ENCODE data around the gene TRAPPC12.
A peak's percentile ranks its signal among the peaks of the same experiment; 100 is the strongest.
"Not testable (repeated sequence)": the region's sequence is repeated elsewhere in the genome, so short reads cannot be mapped to it uniquely, and the experiment has no call there.

The TRAPPC12 gene

DNA sequence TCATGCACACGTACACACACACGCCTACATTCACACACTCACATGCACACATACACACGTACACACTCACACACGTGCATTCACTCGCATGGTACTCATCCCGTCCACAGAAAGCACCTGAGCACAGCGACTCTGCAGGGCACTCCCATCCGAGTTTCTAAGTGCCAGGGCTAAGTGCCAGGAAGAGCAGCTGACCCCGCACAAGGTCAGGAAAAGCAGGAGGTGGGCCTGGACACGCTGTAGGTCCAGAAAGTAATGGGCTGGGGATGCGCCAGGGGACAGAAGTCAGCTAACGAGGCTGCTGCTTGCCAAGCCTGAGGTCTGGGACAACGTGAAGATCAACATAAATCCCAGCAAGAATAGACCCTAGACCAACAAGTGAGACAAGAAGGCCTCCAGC is 124.0 kb downstream of the TRAPPC12 start:
- H3K27ac ChIP-seq (ENCODE audit: low read depth, low read length), result no peak overlapping the region
- peaks cover 13 to 64% (median 49%) of the 10 kb centered on the region in 5 donors for H3K36me3 ChIP-seq (ENCODE audit: control insufficient read depth in 5 of 5, insufficient read depth in 5 of 5, low read length in 5 of 5)
- no peaks in the 10 kb centered on the region for H3K9me3 ChIP-seq (ENCODE audit: control insufficient read depth in 5 of 5, low read length in 5 of 5)
- no peaks in the 10 kb centered on the region for H3K27me3 ChIP-seq (ENCODE audit: control insufficient read depth in 5 of 5, insufficient read depth in 4 of 5, low read length in 5 of 5)
- no peak overlapping the region for H3K9ac ChIP-seq (ENCODE audit: low read length in 5 of 5)
- peaks cover 0 to 2% (median 0%) of the 10 kb centered on the region in 5 donors for H3K4me1 ChIP-seq (ENCODE audit: control insufficient read depth in 5 of 5, insufficient read depth in 5 of 5, low read length in 5 of 5)
- H3K4me3 ChIP-seq (ENCODE audit: low read depth in 1 of 5, low read length in 5 of 5), result no peak overlapping the region

DNA sequence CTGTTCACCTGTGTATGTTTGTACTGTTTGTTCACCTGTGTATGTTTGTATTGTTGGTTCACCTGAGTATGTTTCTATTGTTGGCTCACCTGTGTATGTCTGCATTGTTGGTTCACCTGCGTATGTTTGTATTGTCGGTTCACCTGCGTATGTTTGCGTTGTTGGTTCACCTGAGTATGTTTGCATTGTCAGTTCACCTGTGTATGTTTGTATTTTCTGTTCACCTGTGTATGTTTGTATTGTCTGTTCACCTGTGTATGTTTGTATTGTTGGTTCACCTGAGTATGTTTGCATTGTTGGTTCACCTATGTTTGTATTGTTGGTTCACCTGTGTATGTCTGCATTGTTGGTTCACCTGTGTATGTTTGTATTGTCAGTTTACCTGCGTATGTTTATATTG is 125.2 kb downstream of the TRAPPC12 start:
- H3K9ac ChIP-seq (ENCODE audit: low read length in 5 of 5), result no peak overlapping the region
- no peaks in the 10 kb centered on the region for H3K27me3 ChIP-seq (ENCODE audit: control insufficient read depth in 5 of 5, insufficient read depth in 4 of 5, low read length in 5 of 5)
- peaks cover 13 to 52% (median 37%) of the 10 kb centered on the region in 5 donors for H3K36me3 ChIP-seq (ENCODE audit: control insufficient read depth in 5 of 5, insufficient read depth in 5 of 5, low read length in 5 of 5)
- H3K9me3 ChIP-seq (ENCODE audit: control insufficient read depth in 5 of 5, low read length in 5 of 5), result no peaks in the 10 kb centered on the region
- H3K4me1 ChIP-seq (ENCODE audit: control insufficient read depth in 5 of 5, insufficient read depth in 5 of 5, low read length in 5 of 5), result peaks cover 0 to 2% (median 0%) of the 10 kb centered on the region in 5 donors
- no peak overlapping the region for H3K4me3 ChIP-seq (ENCODE audit: low read depth in 1 of 5, low read length in 5 of 5)
- no peak overlapping the region for H3K27ac ChIP-seq (ENCODE audit: low read depth, low read length)

DNA sequence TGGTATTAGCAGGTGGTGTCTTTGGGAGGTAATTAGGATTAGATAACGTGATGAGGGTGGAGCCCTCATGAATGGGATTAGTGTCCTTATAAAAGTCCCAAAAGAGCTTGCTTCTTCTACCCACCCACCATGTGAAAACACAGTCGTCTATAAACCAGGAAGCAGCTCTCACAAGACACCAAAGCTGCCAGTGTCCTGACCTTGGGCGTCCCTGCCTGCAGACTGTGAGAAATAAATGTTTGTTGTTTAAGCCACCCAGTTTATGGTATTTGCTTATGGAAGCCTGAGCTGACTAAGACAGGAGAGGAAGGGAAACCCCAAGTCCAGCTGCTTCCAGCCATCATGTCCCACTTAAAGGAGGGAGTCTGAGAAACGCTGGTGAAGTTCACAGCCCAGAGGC is 126.3 kb downstream of the TRAPPC12 start:
- no peak overlapping the region for H3K9ac ChIP-seq (ENCODE audit: low read length in 5 of 5)
- H3K9me3 ChIP-seq (ENCODE audit: control insufficient read depth in 5 of 5, low read length in 5 of 5), result no peaks in the 10 kb centered on the region
- H3K27ac ChIP-seq (ENCODE audit: low read depth, low read length), result no peak overlapping the region
- H3K27me3 ChIP-seq (ENCODE audit: control insufficient read depth in 5 of 5, insufficient read depth in 4 of 5, low read length in 5 of 5), result no peaks in the 10 kb centered on the region
- H3K4me3 ChIP-seq (ENCODE audit: low read depth in 1 of 5, low read length in 5 of 5), result no peak overlapping the region
- H3K36me3 ChIP-seq (ENCODE audit: control insufficient read depth in 5 of 5, insufficient read depth in 5 of 5, low read length in 5 of 5), result peaks cover 17 to 45% (median 33%) of the 10 kb centered on the region in 5 donors
- H3K4me1 ChIP-seq (ENCODE audit: control insufficient read depth in 5 of 5, insufficient read depth in 5 of 5, low read length in 5 of 5), result peaks cover 0 to 2% (median 0%) of the 10 kb centered on the region in 5 donors

DNA sequence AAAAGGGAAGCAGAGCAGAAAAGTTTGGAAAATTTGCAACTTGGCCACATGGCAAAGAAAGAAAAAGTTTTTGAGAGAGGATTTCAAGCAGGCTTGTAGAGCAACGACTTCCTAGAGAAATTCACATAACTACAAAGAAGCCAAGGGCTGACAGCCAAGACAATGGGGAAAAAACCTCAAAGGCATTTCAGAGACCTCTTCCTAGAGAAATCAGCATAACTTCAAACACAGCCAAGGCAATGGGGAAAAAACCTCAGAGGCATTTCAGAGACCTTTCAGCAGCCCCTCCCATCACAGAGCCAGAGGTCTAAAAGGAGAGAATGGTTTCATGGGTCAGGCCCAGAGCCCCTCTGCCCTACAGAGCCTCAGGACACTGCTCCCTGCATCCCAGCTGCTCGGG is 132.6 kb downstream of the TRAPPC12 start:
- Histone ChIP-seq H3K9ac (ENCODE audit: low read length in 5 of 5) (no peak overlapping the region), H3K4me1 (ENCODE audit: control insufficient read depth in 5 of 5, insufficient read depth in 5 of 5, low read length in 5 of 5) (peaks cover 0 to 4% (median 0%) of the 10 kb centered on the region in 5 donors), H3K27me3 (ENCODE audit: control insufficient read depth in 5 of 5, insufficient read depth in 4 of 5, low read length in 5 of 5) (no peaks in the 10 kb centered on the region), H3K9me3 (ENCODE audit: control insufficient read depth in 5 of 5, low read length in 5 of 5) (no peaks in the 10 kb centered on the region), H3K36me3 (ENCODE audit: control insufficient read depth in 5 of 5, insufficient read depth in 5 of 5, low read length in 5 of 5) (peaks cover 16 to 32% (median 31%) of the 10 kb centered on the region in 5 donors), H3K4me3 (ENCODE audit: low read depth in 1 of 5, low read length in 5 of 5) (no peak overlapping the region), H3K27ac (ENCODE audit: low read depth, low read length) (no peak overlapping the region)

DNA sequence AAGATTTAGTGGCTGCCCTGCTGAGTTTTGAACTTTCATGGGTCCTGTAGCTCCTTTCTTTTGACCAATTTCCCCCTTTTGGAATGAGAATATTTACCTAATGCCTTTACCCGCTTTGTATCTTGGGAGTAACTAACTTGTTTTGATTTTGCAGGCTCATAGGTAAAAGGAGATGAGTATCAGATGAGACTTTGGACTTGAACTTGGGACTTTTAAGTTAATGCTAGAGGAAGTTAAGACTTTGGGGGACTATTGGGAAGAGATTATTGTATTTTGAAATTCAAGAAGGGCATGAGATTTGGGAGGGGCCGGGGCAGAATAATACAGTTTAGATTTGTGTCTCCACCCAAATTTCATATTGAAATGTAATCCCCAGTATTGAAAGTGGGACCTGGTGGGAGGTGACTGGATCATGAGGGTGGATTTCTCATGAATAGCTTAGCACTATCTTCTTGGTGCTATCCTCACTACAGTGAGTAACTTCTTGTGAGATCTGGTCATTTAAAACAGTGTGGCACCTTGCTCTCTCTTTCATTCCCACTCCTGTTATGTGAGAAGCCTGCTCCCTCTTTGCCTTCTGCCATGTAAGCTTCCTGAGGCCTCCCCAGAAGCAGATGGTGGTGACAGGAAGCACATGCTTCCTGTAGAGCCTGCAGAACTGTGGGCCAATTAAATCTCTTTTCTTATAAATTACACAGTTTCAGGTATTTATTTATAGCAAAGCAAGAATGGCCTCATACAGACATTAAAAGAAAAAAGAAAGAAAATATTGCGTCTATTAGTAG is 133.7 kb downstream of the TRAPPC12 start:
- Histone ChIP-seq H3K9ac (ENCODE audit: low read length in 5 of 5) (no peak overlapping the region), H3K9me3 (ENCODE audit: control insufficient read depth in 5 of 5, low read length in 5 of 5) (no peaks in the 10 kb centered on the region), H3K27me3 (ENCODE audit: control insufficient read depth in 5 of 5, insufficient read depth in 4 of 5, low read length in 5 of 5) (no peaks in the 10 kb centered on the region), H3K36me3 (ENCODE audit: control insufficient read depth in 5 of 5, insufficient read depth in 5 of 5, low read length in 5 of 5) (peaks cover 16 to 32% (median 31%) of the 10 kb centered on the region in 5 donors), H3K4me3 (ENCODE audit: low read depth in 1 of 5, low read length in 5 of 5) (no peak overlapping the region), H3K27ac (ENCODE audit: low read depth, low read length) (no peak overlapping the region), H3K4me1 (ENCODE audit: control insufficient read depth in 5 of 5, insufficient read depth in 5 of 5, low read length in 5 of 5) (peaks cover 2 to 9% (median 5%) of the 10 kb centered on the region in 5 donors)

DNA sequence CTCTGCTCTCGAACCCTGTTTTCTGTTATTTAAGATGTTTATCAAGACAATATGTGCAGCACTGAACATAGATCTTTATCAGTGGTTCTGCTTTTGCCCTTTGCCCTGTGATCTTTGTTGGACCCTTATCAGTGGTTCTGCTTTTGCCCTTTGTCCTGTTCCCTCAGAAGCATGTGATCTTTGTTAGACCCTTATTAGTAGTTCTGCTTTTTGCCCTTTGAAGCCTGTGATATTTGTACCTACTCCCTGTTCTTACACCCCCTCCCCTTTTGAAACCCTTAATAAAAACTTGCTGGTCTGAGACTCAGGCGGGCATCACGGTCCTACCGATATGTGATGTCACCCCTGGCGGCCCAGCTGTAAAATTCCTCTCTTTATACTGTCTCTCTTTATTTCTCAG is 135.9 kb downstream of the TRAPPC12 start:
- not testable (repeated sequence) for H3K27ac ChIP-seq (ENCODE audit: low read depth, low read length); H3K9me3 ChIP-seq (ENCODE audit: control insufficient read depth in 5 of 5, low read length in 5 of 5); H3K27me3 ChIP-seq (ENCODE audit: control insufficient read depth in 5 of 5, insufficient read depth in 4 of 5, low read length in 5 of 5); H3K4me3 ChIP-seq (ENCODE audit: low read depth in 1 of 5, low read length in 5 of 5); H3K9ac ChIP-seq (ENCODE audit: low read length in 5 of 5)
- H3K4me1 ChIP-seq (ENCODE audit: control insufficient read depth in 5 of 5, insufficient read depth in 5 of 5, low read length in 5 of 5), result peaks cover 5 to 23% (median 18%) of the 10 kb centered on the region in 5 donors
- peaks cover 15 to 31% (median 28%) of the 10 kb centered on the region in 5 donors for H3K36me3 ChIP-seq (ENCODE audit: control insufficient read depth in 5 of 5, insufficient read depth in 5 of 5, low read length in 5 of 5)

DNA sequence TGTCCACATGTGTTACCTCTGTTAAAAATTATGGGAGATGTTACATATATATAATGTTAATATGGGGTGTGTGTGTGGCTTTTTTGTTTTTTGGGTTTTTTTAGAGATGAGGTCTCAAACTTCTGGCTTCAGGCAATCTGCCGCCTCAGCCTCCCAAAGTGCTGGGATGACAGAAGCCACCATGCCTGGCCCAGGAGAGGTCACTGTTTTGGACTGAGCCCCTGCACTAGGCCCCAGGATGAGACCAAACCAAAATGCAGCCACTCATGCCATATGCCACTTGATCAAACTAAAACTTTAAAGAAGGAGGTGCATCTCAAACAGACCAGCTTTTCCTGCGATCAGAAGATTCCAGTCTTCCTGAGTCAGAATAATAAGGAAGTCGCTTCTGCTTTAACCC is 137.3 kb downstream of the TRAPPC12 start:
- no peak overlapping the region for H3K4me3 ChIP-seq (ENCODE audit: low read depth in 1 of 5, low read length in 5 of 5)
- H3K4me1 ChIP-seq (ENCODE audit: control insufficient read depth in 5 of 5, insufficient read depth in 5 of 5, low read length in 5 of 5), result peaks cover 5 to 25% (median 23%) of the 10 kb centered on the region in 5 donors
- no peaks in the 10 kb centered on the region for H3K27me3 ChIP-seq (ENCODE audit: control insufficient read depth in 5 of 5, insufficient read depth in 4 of 5, low read length in 5 of 5)
- no peak overlapping the region for H3K27ac ChIP-seq (ENCODE audit: low read depth, low read length)
- H3K36me3 ChIP-seq (ENCODE audit: control insufficient read depth in 5 of 5, insufficient read depth in 5 of 5, low read length in 5 of 5), result peaks cover 8 to 19% (median 17%) of the 10 kb centered on the region in 5 donors
- no peaks in the 10 kb centered on the region for H3K9me3 ChIP-seq (ENCODE audit: control insufficient read depth in 5 of 5, low read length in 5 of 5)
- no peak overlapping the region for H3K9ac ChIP-seq (ENCODE audit: low read length in 5 of 5)

DNA sequence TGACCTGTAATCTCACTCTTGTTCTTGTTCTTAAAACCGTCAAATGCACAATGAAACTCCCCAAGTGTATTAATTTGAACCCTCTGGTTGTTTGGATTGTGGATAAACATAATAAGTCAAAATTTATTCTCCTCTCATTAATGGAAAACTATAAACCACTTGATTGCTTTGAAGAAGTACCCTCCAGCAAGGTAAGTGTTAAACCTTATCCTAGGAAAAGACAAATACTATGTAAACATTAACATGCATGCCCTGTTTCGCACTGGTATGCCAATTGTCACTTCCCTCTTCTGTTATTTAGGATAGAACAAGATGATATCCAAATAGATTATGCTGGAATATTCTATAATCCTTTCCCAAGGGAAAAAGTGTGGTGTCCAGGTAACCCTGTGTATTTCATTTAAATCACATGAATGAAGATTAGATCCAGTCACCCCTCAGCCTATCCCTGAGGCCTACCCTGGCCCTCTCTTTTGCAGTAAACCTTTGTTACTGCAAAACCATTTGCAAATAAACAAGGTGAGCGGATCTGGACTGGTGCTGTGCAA is 138.5 kb downstream of the TRAPPC12 start:
- H3K9me3 ChIP-seq (ENCODE audit: control insufficient read depth in 5 of 5, low read length in 5 of 5), result no peaks in the 10 kb centered on the region
- H3K9ac ChIP-seq (ENCODE audit: low read length in 5 of 5), result peak overlapping the region; percentile 63 to 93 (median 88)
- no peaks in the 10 kb centered on the region for H3K27me3 ChIP-seq (ENCODE audit: control insufficient read depth in 5 of 5, insufficient read depth in 4 of 5, low read length in 5 of 5)
- H3K27ac ChIP-seq (ENCODE audit: low read depth, low read length), result peak overlapping the region; percentile 90
- peaks cover 4 to 7% (median 6%) of the 10 kb centered on the region in 5 donors for H3K36me3 ChIP-seq (ENCODE audit: control insufficient read depth in 5 of 5, insufficient read depth in 5 of 5, low read length in 5 of 5)
- H3K4me3 ChIP-seq (ENCODE audit: low read depth in 1 of 5, low read length in 5 of 5), result peak overlapping the region; percentile 81 to 92 (median 83)
- peaks cover 8 to 32% (median 27%) of the 10 kb centered on the region in 5 donors for H3K4me1 ChIP-seq (ENCODE audit: control insufficient read depth in 5 of 5, insufficient read depth in 5 of 5, low read length in 5 of 5)

DNA sequence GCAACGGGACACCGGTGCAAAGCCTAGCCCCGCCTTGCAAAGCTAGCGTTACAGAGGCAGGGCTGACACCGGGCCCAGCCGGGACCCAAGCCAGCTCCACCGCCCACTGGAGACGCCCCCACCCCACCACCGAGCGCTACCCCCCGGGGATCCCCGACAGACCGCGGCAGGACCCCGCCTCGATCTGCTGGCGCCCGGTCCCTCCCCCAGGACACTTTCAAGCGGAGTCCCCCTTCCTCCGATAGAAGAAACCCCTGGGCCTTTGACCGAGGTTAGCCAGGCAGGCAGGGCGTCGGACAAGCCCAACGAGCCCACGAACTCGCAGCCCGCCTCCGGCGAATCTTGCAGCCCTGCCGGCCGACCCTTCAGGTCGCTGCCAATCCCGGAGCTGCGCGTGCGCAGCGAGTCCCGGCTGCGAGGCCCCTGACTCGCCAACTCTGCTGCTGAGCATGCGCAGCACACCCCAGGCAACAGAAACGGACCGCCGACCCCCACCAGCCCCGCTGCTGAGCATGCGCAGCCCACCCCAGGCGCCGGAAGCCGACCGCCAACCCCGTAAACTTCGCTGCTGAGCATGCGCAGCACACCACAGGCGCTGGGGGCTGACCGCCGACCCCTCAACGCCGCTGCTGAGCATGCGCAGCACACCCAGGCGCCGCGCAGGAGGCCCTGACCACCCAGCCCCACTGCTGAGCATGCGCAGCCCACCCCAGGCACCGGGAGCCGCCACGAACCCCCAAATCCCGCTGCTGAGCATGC is 139.2 kb downstream of the TRAPPC12 start:
- H3K27me3 ChIP-seq (ENCODE audit: control insufficient read depth in 5 of 5, insufficient read depth in 4 of 5, low read length in 5 of 5), result no peaks in the 10 kb centered on the region
- H3K27ac ChIP-seq (ENCODE audit: low read depth, low read length), result peak overlapping the region; percentile 90
- H3K4me3 ChIP-seq (ENCODE audit: low read depth in 1 of 5, low read length in 5 of 5), result peak overlapping the region; percentile 81 to 92 (median 83)
- H3K9me3 ChIP-seq (ENCODE audit: control insufficient read depth in 5 of 5, low read length in 5 of 5), result no peaks in the 10 kb centered on the region
- H3K4me1 ChIP-seq (ENCODE audit: control insufficient read depth in 5 of 5, insufficient read depth in 5 of 5, low read length in 5 of 5), result peaks cover 11 to 39% (median 33%) of the 10 kb centered on the region in 5 donors
- H3K36me3 ChIP-seq (ENCODE audit: control insufficient read depth in 5 of 5, insufficient read depth in 5 of 5, low read length in 5 of 5), result peaks cover 0 to under 1% (median under 1%) of the 10 kb centered on the region in 5 donors
- H3K9ac ChIP-seq (ENCODE audit: low read length in 5 of 5), result peak overlapping the region; percentile 63 to 93 (median 88)
